K562 (cell line): ENCODE measurements around the gene AANAT. TPM values are rescaled to one million over a fixed set of nuclear protein-coding genes. Genes with fewer than 3 reads are reported as not detected.

Source experiments
- BRF2 ChIP-seq: IDR thresholded peaks from 3 replicates; pipeline ENCODE4 v1.6.1; 2011; ENCODE audit warnings: borderline replicate concordance, mild to moderate bottlenecking; ENCODE audit not compliant: insufficient read length, insufficient read depth
- HMG20B ChIP-seq: fragments of 250-450 bp; sonication (Bioruptor Pico); IDR thresholded peaks from 2 replicates; pipeline ENCODE4 v1.5.0; 2021; ENCODE audit warnings: mild to moderate bottlenecking
- RHOXF2B ChIP-seq: fragments of 250-450 bp; sonication (Bioruptor Pico); conservative IDR thresholded peaks from 2 replicates; pipeline ENCODE4 v1.5.1; 2021
- SMAD1 ChIP-seq: fragments of 150-350 bp; IDR thresholded peaks from 2 replicates; pipeline ENCODE4 v1.6.1; 2014; ENCODE audit warnings: low read length, low read depth; ENCODE audit not compliant: partially characterized antibody
- TBL1XR1 ChIP-seq, 2 experiments: IDR thresholded peaks; 2 replicates each; pipeline ENCODE4 v1.6.1; 2012; ENCODE audit warnings: improper control_type of control experiment in 2 of 2, low read length in 2 of 2, mild to moderate bottlenecking in 1 of 2
- TEAD1 ChIP-seq, 2 experiments: fragments of 450-650 bp in 1 of 2; sonication (generic) in 1 of 2; formaldehyde crosslinking; IDR thresholded peaks; 2 replicates each; pipeline versions ENCODE4 v1.4.0 to v1.8.0; 2020 to 2022; ENCODE audit warnings: mild to moderate bottlenecking in 2 of 2, missing genetic modification reagents in 1 of 2
- UBTF ChIP-seq, 2 experiments: IDR thresholded peaks; 2 replicates each; pipeline ENCODE4 v1.6.1; 2012; ENCODE audit warnings: improper control_type of control experiment in 2 of 2, low read depth in 2 of 2, low read length in 2 of 2, borderline replicate concordance in 1 of 2
- ZNF24 ChIP-seq: fragments of 450-650 bp; IDR thresholded peaks from 2 replicates; pipeline ENCODE4 v1.6.1; 2016
- ZNF407 ChIP-seq: fragments of 450-650 bp; IDR thresholded peaks from 2 replicates; pipeline ENCODE4 v1.6.1; 2016; ENCODE audit warnings: low read depth
- ZNF76 ChIP-seq: fragments of 250-450 bp; sonication (Bioruptor Pico); IDR thresholded peaks from 2 replicates; pipeline ENCODE4 v1.4.0; 2020; ENCODE audit warnings: mild to moderate bottlenecking, moderate library complexity, borderline replicate concordance
- polyA plus RNA-seq, 8 experiments: library from polyadenylated mRNA; depleted of rRNA in 4 of 8; stranded (reverse) in 5 of 8; unstranded in 3 of 8; fragments of >200 nt; fragmentation: Nextera tagmentation in 2 of 8; fragmentation: Illumina TruSeq in 1 of 8; extraction: Ambion mirVana in 2 of 8; extraction: Trizol in 1 of 8; gene quantifications; 2 replicates each; pipeline versions ENCODE4 v1.2.1 to v1.2.3, GENCODE V29; 2011 to 2014; ENCODE audit warnings: inconsistent platforms in 1 of 8, missing spikeins in 1 of 8
- total RNA-seq, 7 experiments: library from RNA; depleted of rRNA in 6 of 7; stranded (reverse); fragments of >200 nt in 6 of 7; fragmentation: Illumina TruSeq in 2 of 7; extraction: Trizol in 2 of 7; gene quantifications; 2 replicates each; pipeline versions ENCODE4 v1.2.1 to v1.2.3, GENCODE V29; 2011 to 2021; ENCODE audit warnings: low replicate concordance in 1 of 7
- TF ChIP-seq, protein P1 (sequence below): sonication (generic); formaldehyde crosslinking; IDR thresholded peaks from 2 replicates; pipeline ENCODE4 v1.5.0; 2020; ENCODE audit warnings: missing genetic modification reagents
- TF ChIP-seq, protein P2 (sequence below): conservative IDR thresholded peaks from 2 replicates; pipeline ENCODE4 v1.6.1; 2011; ENCODE audit warnings: low read depth, mild to moderate bottlenecking, low read length; ENCODE audit not compliant: control insufficient read depth

AANAT gene
- total and polyA plus RNA-seq, 9 of the 15 experiments (the other 6 are each of a cell fraction or from before 2014, with no cell fraction given), result not detected

GRCh38 chr17:76501018-76501826 lies 33.8 kb downstream of the AANAT start, which contains the start of gene RHBDF2 (continued):
- TF ChIP-seq ZNF407 (peak; percentile 46; the same call in 1 of the 2 replicates), BRF2 (no peak), UBTF (IDR thresholded peaks at IDR 0.05; ENCODE audit: borderline replicate concordance in 1 of 2, low read depth in 2 of 2, low read length in 2 of 2) (0 out of 4 replicates have a peak, but pooled peaks of 1 of the 2 experiments have one; percentile 21), SMAD1 (no peak), HMG20B (no peak), TBL1XR1 (IDR thresholded peaks at IDR 0.05; ENCODE audit: low read length in 2 of 2) (no peak), TEAD1 (CRISPR knock-in tag; IDR thresholded peaks at IDR 0.05) (peak in 1 of 2 experiments; percentile 65; a peak in 1 of 4 replicates), ZNF76 (CRISPR knock-in tag) (no peak), ZNF24 (no peak), RHOXF2B (CRISPR knock-in tag) (no peak)
- TF ChIP-seq, protein P1, sequence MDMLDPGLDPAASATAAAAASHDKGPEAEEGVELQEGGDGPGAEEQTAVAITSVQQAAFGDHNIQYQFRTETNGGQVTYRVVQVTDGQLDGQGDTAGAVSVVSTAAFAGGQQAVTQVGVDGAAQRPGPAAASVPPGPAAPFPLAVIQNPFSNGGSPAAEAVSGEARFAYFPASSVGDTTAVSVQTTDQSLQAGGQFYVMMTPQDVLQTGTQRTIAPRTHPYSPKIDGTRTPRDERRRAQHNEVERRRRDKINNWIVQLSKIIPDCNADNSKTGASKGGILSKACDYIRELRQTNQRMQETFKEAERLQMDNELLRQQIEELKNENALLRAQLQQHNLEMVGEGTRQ (CRISPR knock-in tag), result 0 out of 2 replicates have a peak, but pooled peaks have one; percentile 9
- TF ChIP-seq, protein P2, sequence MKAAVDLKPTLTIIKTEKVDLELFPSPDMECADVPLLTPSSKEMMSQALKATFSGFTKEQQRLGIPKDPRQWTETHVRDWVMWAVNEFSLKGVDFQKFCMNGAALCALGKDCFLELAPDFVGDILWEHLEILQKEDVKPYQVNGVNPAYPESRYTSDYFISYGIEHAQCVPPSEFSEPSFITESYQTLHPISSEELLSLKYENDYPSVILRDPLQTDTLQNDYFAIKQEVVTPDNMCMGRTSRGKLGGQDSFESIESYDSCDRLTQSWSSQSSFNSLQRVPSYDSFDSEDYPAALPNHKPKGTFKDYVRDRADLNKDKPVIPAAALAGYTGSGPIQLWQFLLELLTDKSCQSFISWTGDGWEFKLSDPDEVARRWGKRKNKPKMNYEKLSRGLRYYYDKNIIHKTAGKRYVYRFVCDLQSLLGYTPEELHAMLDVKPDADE, result peak; percentile 68; the same call in 1 of the 2 replicates
